Fibroblast of skin of left biceps (primary cell): ENCODE measurements around the gene EMC9.

ENCODE experiments used
- DNase-seq, 2 experiments: peaks; one replicate each; pipeline ENCODE4 v3.0.0-alpha.2; 2013; ENCODE audit warnings: low read depth in 2 of 2

EMC9 gene

GRCh38 chr14:24131549-24131966 is 9.8 kb downstream of the EMC9 start:
- DNase-seq, result no peak

GRCh38 chr14:24130717-24131548 is 10.5 kb downstream of the EMC9 start:
- DNase-seq, result no peak

GRCh38 chr14:24130380-24130716 is 11.0 kb downstream of the EMC9 start, which contains the start of gene FITM1:
TSS of gene FITM1 (plus strand) at chr14:24130659. CDS start at chr14:24131564, 905 bp downstream.
- no peak for DNase-seq

GRCh38 chr14:24129410-24129998 is 11.9 kb downstream of the EMC9 start:
- no peak for DNase-seq

- DNase-seq, result no peak
Measured at GRCh38 chr14:24127673-24128072, 13.7 kb downstream of the EMC9 start.

- no peak for DNase-seq
Measured at GRCh38 chr14:24126939-24127338, 14.5 kb downstream of the EMC9 start.

- DNase-seq, result no peak
Measured at GRCh38 chr14:24123424-24124417, 17.7 kb downstream of the EMC9 start.

GRCh38 chr14:24122898-24123297 is 18.5 kb downstream of the EMC9 start:
- DNase-seq, result no peak

- no peak for DNase-seq
Measured at GRCh38 chr14:24122416-24122815, 19.0 kb downstream of the EMC9 start.

- no peak for DNase-seq
Measured at GRCh38 chr14:24121210-24121609, 20.2 kb downstream of the EMC9 start.

GRCh38 chr14:24119691-24120090 is 21.7 kb downstream of the EMC9 start:
- no peak for DNase-seq

GRCh38 chr14:24117179-24117578 is 24.2 kb downstream of the EMC9 start:
- no peak for DNase-seq

- DNase-seq, result no peak
Measured at GRCh38 chr14:24116128-24116814, 25.1 kb downstream of the EMC9 start.

- DNase-seq, result no peak
Measured at GRCh38 chr14:24115422-24116127, 25.8 kb downstream of the EMC9 start.

- peak; percentile 99 for DNase-seq
Measured at GRCh38 chr14:24114532-24115421, 26.6 kb downstream of the EMC9 start, which contains the start of the genes DCAF11 and NRL. TSS of gene DCAF11 (plus strand) at chr14:24114777. CDS start at chr14:24115595, 818 bp downstream. TSS of gene NRL (minus strand) at chr14:24114949. CDS start at chr14:24082848, 32,101 bp downstream.

- peak; percentile 49 to 53 for DNase-seq
Measured at GRCh38 chr14:24113801-24114531, 27.4 kb downstream of the EMC9 start.

GRCh38 chr14:24113379-24113800 is 28.0 kb downstream of the EMC9 start:
- DNase-seq, result no peak

- no peak for DNase-seq
Measured at GRCh38 chr14:24110523-24110922, 30.9 kb downstream of the EMC9 start.

- no peak for DNase-seq
Measured at GRCh38 chr14:24110060-24110459, 31.3 kb downstream of the EMC9 start.
